Activated naive CD4-positive, alpha-beta T cell treated with anti-CD3 and anti-CD28 coated beads, Interleukin-2, amount 50 U/mL, for 72 hours (primary cell): ENCODE measurements around the gene ADARB1. TPM values are rescaled to one million over a fixed set of nuclear protein-coding genes. Genes with fewer than 3 reads are reported as not detected.
A peak's percentile ranks its signal among the peaks of the same experiment; 100 is the strongest.

ENCODE experiments used
- ATAC-seq, 2 donors: fragments of 150-1000 bp; cut with Tn5 transposase; 2 replicates each; pipeline ENCODE4 v1.10.0; 2021; ENCODE audit warnings: mild to moderate bottlenecking in 2 of 2, moderate library complexity in 2 of 2
- DNase-seq, 2 donors: peaks; one replicate each; pipeline ENCODE4 v3.0.0; 2021 to 2022; ENCODE audit warnings: low spot score in 2 of 2
- H3K27ac Mint-ChIP-seq, 2 donors: one replicate each; pipeline ENCODE4 v1.8.0; 2022; ENCODE audit warnings: mild to moderate bottlenecking in 2 of 2, mixed read lengths in 2 of 2
- H3K36me3 Mint-ChIP-seq, 2 donors: one replicate each; pipeline ENCODE4 v1.8.0; 2022; ENCODE audit warnings: mixed read lengths in 2 of 2
- H3K9me3 Mint-ChIP-seq, 2 donors: one replicate each; pipeline ENCODE4 v1.8.0; 2022; ENCODE audit warnings: mixed read lengths in 2 of 2
- total RNA-seq, 2 donors: library from RNA; stranded (reverse); gene quantifications; one replicate each; pipeline ENCODE4 v1.2.3, GENCODE V29; 2022

The ADARB1 gene
- total RNA-seq, 2 donors from 2014 or later: 24.4 to 37.4 TPM

DNA sequence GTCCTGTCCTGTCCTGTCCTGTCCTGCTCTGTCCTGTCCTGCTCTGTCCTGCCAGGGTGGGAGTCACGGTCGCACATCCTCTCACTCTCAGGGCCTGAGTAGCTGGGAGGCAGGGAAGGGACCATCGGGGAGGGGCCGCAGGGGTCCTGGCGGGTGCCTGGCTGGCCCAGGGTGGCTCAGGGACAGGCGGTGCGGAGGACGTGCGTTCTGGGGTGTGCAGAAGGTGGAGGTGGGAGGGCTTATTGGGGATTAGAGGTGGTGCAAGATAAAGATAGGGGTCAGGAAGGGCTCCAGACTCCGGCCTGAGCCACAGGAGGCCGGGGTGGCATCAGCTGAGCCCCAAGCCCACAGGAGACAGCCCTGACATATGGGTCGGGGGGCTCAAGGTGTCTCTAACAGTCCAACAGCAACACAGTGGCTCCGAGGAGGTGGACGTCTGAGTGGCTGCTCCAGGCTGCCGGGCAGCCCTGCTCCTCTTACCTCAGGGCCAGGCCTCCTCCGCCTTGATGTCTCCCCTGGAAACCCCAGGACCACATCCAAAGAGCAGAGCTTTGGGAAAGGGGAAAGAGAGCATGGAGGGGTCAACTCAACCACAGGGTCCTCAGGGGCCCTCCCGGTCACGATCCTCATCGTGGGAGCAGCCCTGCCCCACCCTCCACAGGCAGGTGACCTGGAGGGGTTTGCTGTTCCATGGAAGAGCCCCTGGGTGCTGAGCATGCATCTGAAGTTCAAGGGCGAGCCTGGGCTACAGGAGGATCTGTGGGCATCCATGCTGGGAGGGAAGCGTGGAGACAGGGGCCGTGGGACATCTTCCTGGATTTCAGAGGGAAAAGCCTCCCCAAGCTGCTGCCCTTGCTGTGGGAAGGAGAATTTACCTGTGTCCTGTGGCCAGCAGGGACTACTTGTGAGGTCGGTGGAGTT is 39.6 kb upstream of the ADARB1 start:
- Mint-ChIP-seq H3K36me3 (peaks cover 7 to 16% of the 10 kb centered on the region in 2 donors), H3K27ac (no peak overlapping the region), H3K9me3 (peaks cover 16 to 19% of the 10 kb centered on the region in 2 donors)
- ATAC-seq: no peak
- no peak for DNase-seq

DNA sequence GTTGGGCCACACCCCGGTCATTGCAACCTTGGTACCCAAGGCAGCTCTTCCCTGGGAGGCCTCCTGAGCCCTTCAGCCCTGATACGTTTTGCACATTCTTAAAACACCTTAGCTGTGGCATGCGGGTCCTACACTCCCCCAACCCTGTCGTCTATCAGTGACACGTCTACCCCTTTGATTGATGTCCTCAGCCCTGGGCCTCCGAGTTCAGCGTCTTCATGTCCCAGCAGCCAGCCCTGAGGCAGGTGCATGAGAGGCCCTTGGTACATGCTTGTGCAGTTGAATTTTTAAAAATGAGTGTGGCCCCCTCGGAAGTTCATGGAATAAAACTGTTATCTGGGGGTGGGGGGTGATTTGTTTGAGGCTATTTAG is 38.9 kb upstream of the ADARB1 start:
- peaks cover 16 to 19% of the 10 kb centered on the region in 2 donors for H3K9me3 Mint-ChIP-seq
- DNase-seq (no peak), ATAC-seq (no peak)
- no peak overlapping the region for H3K27ac Mint-ChIP-seq
- H3K36me3 Mint-ChIP-seq: peaks cover 7 to 16% of the 10 kb centered on the region in 2 donors

DNA sequence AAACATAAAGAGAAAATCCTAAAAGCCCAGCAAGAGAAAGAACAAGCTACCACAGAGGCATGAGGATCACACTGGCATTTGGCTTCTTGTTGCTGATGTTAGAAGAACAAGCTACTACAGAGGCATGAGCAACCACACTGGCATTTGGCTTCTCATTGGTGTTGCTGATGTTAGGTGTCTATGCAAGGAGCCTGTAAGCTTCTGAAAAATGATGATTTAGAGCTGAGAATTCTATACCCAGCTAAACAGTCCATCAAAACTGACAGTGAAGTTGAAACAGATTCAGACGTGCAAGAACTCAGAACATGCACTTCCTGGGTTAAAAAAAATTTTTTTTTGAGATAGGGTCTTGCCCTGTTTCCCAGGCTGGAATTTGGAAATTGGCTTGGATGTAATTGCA is 37.8 kb upstream of the ADARB1 start:
- ATAC-seq (no peak), DNase-seq (no peak)
- Mint-ChIP-seq H3K27ac (no peak overlapping the region), H3K36me3 (peaks cover 7 to 16% of the 10 kb centered on the region in 2 donors), H3K9me3 (peaks cover 16 to 19% of the 10 kb centered on the region in 2 donors)

DNA sequence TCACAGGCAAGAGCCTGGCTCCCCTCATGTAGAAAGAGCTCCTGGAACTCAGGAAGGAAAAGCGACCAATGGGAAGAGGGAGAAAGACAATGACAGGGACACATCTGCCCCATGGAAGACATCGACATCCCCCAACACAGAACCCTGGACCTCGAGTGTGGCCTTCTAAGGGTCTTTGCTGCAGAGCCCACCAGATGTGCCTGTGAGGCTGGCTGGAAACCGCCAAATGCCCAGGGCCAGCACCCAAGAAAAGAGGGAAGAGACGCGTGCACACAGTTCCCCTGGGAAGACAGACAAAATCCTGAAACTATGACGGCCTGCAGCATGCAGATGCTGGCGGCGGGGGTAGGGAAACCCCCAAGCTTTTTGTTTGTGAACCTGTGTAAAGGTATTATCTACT is 36.4 kb upstream of the ADARB1 start:
- peaks cover 16 to 19% of the 10 kb centered on the region in 2 donors for H3K9me3 Mint-ChIP-seq
- peaks cover 7 to 16% of the 10 kb centered on the region in 2 donors for H3K36me3 Mint-ChIP-seq
- no peak for ATAC-seq
- no peak for DNase-seq
- peak overlapping the region in 1 of 2 donors; percentile 22 for H3K27ac Mint-ChIP-seq

DNA sequence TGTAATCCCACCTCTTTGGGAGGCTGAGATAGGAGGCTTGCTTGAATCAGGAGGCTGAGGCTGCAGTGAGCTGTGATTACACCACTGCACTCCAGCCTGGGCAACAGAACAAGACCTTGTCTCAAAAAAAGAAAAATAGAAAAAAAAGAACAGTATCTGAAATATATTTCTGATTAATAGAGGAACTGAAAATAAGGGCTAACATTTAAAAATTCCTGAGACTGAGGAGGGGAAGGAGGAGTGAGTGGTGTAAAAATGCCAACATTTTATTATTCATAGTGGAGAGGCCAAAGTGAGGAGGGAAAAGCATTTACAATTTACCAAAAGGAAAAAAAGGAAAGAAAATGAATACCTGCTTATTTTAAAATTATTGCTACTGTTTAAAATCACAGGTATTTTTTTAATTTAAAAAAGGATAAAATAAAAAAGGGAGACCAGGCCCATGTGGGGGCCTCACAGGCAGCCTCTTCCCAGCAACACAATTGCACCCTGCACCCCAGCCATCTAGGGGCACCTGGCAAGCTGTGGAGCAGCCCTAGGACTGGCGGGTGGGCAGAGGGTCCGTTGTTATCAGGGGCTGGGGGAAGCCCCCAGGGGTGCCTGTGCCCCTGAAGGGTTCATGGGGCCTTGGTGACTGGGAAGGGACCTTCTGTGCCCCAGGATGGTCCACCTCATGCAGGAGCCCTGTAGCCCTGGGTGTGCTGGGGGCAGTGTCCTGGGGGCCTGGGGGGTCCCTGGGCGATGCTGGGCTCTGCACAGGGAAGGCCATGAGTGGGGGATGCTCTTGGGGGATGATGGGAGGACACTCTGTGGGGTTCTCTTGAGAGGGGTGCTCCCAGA is 34.8 kb upstream of the ADARB1 start:
- no peak for ATAC-seq
- H3K9me3 Mint-ChIP-seq: peaks cover 16 to 19% of the 10 kb centered on the region in 2 donors
- no peak for DNase-seq
- H3K27ac Mint-ChIP-seq: no peak overlapping the region
- H3K36me3 Mint-ChIP-seq: peaks cover 7 to 16% of the 10 kb centered on the region in 2 donors

DNA sequence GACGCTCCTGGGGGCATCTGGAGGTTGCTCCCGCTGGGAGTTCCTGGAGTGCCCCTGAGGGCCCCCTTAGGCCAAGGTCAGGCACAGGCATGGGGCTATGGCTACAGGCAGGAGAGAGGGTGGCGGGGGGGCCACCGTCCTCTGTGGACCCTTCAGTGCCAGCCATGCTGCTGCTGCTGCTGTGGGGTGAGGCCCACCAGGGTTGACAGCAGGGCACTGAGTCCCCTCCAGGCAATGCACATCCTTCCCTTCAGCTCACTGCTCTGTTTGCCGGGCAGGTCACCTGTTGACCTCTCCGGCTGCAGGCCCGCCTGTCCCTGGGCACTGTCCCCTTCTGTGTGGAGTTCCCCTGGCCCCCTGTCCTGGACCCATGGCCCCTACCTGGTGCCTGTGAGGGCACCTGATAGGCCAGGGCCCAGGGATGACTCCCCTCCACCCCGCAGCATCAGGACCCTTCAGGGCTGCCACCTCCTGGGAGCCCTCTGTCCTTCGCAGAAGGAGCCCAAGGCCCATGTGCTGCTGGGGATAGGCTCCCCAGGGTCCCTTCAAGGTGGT is 34.1 kb upstream of the ADARB1 start:
- peaks cover 16 to 19% of the 10 kb centered on the region in 2 donors for H3K9me3 Mint-ChIP-seq
- H3K36me3 Mint-ChIP-seq: peaks cover 7 to 16% of the 10 kb centered on the region in 2 donors
- ATAC-seq (no peak), DNase-seq (no peak)
- no peak overlapping the region for H3K27ac Mint-ChIP-seq

DNA sequence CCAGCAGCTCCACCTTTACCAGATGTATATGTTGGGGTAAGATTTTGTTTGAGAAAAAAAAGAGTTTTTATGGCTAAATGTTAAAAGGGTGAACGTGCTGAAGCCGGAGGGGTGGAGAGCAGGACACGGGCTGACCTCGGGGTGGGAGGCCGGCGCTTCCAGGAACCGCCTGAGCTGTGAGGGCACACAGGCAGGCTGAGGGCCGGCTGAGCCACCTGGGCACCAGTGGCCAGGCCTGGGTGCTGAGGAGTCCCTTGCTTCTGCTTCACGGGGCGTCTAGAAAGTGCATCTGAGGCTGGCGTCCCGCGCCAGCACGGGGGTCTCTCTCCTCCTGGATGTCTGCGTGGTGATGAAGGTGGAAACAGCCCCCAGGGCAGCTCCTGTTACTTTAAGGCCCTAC is 33.6 kb upstream of the ADARB1 start:
- Mint-ChIP-seq H3K9me3 (peaks cover 12 to 14% of the 10 kb centered on the region in 2 donors), H3K27ac (no peak overlapping the region), H3K36me3 (peaks cover 7 to 13% of the 10 kb centered on the region in 2 donors)
- DNase-seq (no peak), ATAC-seq (no peak)

DNA sequence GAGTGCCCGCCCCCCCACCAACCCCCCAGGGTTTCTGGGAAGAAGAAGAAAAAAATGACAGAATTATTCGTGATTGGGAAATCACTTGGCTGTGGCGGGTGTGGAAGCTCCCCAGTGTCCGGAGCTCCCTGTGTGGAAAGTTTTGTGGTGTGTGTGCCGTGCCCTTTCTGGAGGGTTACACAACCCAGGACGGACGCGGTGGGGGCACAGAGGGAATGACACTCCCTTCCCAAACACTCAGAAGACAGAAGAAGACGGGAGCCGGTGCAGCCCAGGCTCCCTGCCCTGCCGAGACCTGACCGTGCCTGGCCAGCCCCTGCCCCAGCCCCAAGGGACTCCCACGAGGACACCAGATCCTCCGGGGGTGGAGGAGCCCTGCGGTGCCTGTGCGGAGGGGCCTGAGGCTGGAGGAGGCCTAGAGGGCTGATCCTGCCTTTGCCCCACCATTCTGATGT is 33.0 kb upstream of the ADARB1 start:
- Mint-ChIP-seq H3K9me3 (peaks cover 9% of the 10 kb centered on the region in 2 donors), H3K27ac (no peak overlapping the region), H3K36me3 (peaks cover 7 to 9% of the 10 kb centered on the region in 2 donors)
- DNase-seq: no peak
- no peak for ATAC-seq

DNA sequence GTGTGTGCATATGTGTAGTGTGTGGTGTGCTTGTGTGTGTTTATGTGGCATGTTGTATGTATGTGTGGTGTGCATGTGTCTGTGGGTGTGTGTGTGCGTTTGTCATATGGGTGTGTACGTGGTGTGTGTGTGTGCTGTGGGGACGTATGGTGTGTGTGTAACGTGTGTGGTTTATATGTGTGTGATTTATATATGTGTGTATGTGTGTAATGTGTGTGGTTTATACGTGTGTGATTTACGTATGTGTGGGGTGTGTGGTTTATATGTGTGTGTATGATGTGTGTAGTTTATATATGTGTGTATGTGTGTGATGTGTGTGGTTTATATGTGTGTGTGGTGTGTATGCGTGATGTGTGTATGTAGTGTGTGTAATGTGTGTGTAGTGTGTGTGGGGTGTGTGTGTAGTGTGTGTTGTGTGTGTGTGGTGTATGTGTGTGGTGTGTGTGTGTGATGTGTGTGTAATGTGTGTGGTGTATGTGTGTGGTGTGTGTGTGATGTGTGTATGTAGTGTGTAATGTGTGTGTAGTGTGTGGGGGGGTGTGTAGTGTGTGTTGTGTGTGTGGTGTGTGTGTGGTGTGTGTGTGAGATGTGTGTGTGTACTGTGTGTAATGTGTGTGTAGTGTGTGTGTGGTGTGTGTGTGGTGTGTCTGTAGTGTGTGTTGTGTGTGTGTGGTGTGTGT is 32.3 kb upstream of the ADARB1 start:
- no peak overlapping the region for H3K27ac Mint-ChIP-seq
- no peak for DNase-seq
- no peak for ATAC-seq

DNA sequence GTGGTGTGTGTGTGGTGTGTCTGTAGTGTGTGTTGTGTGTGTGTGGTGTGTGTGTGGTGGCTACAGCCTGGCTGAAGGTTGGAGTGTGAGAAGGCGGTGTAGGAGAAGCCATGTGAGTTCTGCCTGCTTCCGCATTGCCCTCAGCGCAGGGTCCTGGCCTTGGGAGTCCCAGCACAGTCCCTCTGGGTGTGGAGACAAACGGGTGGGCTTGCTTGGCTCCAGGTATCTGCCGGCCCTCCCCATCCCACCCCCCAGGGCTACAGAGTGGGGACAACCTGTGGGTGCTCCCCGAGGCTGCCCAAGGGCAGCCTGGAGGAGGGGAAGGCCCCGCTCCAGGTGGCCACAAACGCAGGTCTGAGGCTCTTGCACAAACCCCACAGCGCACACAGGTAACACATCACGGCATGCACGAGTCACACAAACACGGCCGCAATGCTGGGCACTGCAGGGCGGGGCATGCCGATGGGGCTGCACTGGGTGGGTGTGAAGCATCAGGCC is 31.7 kb upstream of the ADARB1 start:
- no peak overlapping the region for H3K27ac Mint-ChIP-seq
- DNase-seq (no peak), ATAC-seq (no peak)
- H3K36me3 Mint-ChIP-seq: peaks cover 8 to 12% of the 10 kb centered on the region in 2 donors
- H3K9me3 Mint-ChIP-seq: peaks cover 6 to 7% of the 10 kb centered on the region in 2 donors

More for the DNA sequence above, 32.3 kb upstream of the ADARB1 start:
- peaks cover 4 to 7% of the 10 kb centered on the region in 2 donors for H3K36me3 Mint-ChIP-seq
- H3K9me3 Mint-ChIP-seq: peaks cover 4% of the 10 kb centered on the region in 2 donors

DNA sequence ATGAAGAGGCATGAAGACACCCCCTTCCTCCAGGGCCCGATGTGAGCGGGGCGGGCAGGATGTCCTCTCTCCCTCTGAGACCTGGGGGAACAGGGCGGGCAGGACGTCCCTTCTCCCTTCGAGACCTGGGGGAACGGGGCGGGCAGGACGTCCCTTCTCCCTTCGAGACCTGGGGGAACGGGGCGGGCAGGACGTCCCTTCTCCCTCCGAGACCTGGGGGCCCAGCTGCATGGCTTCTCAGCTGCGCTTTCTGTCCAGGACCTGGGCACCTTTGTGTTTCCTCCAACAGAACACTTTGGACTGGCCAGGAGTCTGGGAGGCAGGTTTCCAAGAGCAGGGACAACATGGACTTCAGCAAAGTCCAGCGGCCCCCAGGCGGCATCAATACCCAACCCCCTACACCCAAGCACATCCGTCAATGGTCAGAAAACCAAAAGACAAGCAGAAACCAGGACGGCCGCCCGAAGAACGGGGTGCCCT is 30.8 kb upstream of the ADARB1 start:
- peaks cover 10 to 13% of the 10 kb centered on the region in 2 donors for H3K36me3 Mint-ChIP-seq
- DNase-seq (no peak), ATAC-seq (no peak)
- peaks cover 6 to 7% of the 10 kb centered on the region in 2 donors for H3K9me3 Mint-ChIP-seq
- H3K27ac Mint-ChIP-seq: no peak overlapping the region

DNA sequence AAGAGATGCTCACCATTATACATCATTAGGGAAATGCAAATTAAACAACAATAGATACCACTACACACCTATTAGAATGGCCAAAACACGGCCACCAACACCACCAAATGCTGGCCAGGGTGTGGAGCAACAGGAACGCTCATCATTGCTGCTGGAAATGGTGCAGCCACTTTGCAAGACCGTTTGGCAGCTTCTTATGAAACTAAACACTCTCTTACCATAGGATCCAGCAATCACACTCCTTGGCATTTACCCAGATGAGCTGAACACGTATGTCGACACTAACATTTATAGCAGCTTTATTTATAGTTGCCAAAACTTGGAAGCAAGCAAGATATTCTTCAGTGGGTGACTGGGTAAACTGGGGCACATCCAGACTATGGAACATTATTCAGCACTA is 28.9 kb upstream of the ADARB1 start:
- no peak overlapping the region for H3K27ac Mint-ChIP-seq
- peaks cover 6 to 7% of the 10 kb centered on the region in 2 donors for H3K9me3 Mint-ChIP-seq
- ATAC-seq (no peak), DNase-seq (no peak)
- peaks cover 10 to 13% of the 10 kb centered on the region in 2 donors for H3K36me3 Mint-ChIP-seq

DNA sequence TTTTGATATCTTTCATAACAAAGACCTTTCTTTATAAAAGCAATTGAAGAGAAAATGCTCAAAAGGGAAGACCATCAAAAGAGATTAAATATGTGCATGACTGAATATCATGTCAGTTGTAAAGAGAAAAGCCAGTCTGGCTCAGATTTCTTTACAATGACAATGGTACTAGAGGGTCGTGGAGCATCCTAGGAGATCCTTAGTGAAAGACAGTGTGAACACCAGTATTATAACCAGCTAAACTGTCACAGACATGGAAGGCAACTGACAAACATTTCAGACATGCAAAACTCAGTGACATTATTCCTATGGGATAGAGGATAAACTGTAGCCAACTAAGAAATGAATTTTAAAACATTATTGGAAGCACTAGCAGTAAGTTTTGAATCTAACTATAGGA is 27.1 kb upstream of the ADARB1 start:
- ATAC-seq (no peak), DNase-seq (no peak)
- Mint-ChIP-seq H3K27ac (no peak overlapping the region), H3K36me3 (peaks cover 10 to 13% of the 10 kb centered on the region in 2 donors), H3K9me3 (peaks cover 6 to 7% of the 10 kb centered on the region in 2 donors)

DNA sequence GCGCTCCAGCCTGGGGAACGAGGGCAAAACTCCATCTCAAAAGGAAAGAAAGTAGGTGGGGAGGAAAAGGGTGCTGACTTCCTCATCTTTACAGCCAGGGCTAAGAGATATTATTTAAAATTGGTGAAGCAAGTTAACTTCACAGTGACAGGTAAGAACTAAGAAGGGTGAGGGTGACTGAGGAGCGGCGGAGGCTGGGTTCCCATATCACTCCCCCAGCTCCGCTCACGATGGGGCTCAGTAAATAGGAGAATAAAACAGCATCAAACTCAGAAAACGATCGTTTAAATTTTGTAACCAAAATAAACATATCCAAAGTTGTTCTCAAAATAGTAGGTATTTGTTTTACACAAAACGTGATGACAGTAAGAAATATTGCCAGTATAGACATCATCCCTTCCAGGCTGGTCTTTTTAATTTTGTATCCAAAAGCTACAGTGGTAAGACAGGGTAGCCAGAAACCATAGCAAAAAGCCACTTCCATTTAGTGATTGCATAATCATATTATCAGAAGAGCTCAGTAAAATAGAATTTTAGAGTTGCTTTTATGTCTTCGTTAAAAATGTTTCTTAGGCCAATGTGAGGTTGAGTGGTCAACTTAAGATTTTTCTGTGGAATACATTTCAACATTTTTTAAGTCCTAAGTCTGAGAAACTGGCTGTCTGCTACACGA is 26.2 kb upstream of the ADARB1 start:
- DNase-seq (no peak), ATAC-seq (no peak)
- Mint-ChIP-seq H3K27ac (no peak overlapping the region), H3K9me3 (peaks cover 6 to 7% of the 10 kb centered on the region in 2 donors), H3K36me3 (peaks cover 10 to 13% of the 10 kb centered on the region in 2 donors)

DNA sequence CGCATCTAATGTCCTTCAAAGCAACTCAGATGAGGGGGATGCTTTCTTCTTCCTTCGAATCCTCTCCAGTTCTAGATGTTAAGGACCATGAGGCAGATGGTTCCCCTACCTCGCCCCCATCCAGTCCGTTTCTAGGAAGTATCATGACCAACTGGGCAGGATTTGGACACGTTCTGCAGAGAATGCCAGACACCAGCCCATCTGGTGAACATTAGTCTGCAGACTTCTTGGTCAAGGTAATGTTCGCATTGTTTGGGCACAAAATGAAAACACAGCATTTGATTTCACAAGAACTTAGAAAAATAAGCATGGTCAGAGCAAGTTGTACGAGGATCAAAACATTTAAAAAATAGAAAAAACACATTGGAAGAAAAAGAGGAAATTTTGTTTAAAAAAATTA is 25.4 kb upstream of the ADARB1 start:
- ATAC-seq: no peak
- H3K9me3 Mint-ChIP-seq: peaks cover 6 to 7% of the 10 kb centered on the region in 2 donors

More for the DNA sequence above, 25.4 kb upstream of the ADARB1 start:
- H3K36me3 Mint-ChIP-seq: peaks cover 10 to 13% of the 10 kb centered on the region in 2 donors
- H3K27ac Mint-ChIP-seq: no peak overlapping the region
- DNase-seq: no peak
